HG02973 (cell line): ENCODE results near the gene CISD3.
"Not testable (repeated sequence)": the region's sequence is repeated elsewhere in the genome, so short reads cannot be mapped to it uniquely, and the experiment has no call there.

Experiments
- ATAC-seq: cut with Tn5 transposase; IDR thresholded peaks from one replicate; pipeline ENCODE4 v1.9.1; 2021; ENCODE audit warnings: moderate library complexity; ENCODE audit not compliant: unreplicated experiment

The CISD3 gene

DNA sequence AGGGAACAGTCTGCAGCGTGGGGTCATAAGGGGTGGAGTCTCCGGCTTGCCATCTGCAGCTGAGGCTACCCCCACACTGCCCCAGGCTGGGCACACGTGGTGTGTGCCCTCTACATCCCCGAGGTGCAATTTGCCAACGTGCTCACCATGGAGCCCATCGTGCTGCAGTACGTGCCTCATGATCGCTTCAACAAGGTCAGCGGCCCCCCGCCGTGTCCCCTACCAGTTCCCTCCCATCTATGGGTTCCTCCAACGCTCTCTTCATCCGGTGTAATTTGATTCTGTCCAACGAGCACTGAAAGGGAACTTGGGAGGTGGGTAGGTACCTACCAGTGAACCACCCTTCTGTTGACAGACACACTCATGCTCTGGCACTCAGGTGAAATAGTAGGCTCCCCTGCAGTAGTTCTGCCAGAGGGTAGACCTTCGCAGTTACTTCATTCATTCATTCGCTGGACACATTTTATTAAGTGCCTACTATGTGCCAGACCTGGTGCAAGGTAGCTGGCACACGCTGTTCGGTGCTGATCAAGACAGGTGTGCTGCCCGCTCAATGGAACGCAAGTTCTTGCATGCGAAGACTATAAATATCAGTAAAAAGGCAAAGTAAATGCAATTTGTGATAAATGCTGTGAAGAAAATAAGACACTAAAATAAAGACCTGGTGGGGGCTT, 22.3 kb upstream of the CISD3 start:
- ATAC-seq = no peak

DNA sequence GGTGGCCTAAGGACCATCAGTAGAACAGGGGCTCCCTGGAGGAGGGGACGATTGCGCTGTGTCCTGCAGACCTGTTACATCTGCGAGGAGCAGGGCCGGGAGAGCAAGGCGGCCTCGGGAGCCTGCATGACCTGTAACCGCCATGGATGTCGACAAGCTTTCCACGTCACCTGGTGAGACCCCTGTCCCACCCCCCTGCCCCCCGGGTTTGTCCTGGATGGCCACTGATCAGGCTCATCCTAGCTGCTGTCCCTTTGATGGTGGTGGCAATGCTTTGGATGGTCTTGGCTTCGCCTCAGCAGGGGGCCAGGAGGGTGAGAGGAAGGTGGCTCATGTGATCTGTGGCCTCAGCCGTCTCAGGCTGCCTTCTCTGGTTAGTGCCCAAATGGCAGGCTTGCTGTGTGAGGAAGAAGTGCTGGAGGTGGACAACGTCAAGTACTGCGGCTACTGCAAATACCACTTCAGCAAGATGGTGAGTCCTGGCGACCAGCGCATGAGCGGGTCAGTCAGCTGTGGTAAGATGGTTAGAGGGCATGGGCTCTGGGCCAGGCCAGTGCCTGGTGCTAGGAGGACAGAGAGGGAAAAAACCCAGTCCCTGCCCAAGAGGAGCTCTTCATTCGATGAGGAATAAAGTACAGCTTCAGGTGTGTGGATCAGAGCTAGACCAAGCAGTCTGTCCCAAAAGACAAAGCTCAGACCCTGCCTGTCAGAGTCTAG, 20.9 kb upstream of the CISD3 start:
- no peak for ATAC-seq

DNA sequence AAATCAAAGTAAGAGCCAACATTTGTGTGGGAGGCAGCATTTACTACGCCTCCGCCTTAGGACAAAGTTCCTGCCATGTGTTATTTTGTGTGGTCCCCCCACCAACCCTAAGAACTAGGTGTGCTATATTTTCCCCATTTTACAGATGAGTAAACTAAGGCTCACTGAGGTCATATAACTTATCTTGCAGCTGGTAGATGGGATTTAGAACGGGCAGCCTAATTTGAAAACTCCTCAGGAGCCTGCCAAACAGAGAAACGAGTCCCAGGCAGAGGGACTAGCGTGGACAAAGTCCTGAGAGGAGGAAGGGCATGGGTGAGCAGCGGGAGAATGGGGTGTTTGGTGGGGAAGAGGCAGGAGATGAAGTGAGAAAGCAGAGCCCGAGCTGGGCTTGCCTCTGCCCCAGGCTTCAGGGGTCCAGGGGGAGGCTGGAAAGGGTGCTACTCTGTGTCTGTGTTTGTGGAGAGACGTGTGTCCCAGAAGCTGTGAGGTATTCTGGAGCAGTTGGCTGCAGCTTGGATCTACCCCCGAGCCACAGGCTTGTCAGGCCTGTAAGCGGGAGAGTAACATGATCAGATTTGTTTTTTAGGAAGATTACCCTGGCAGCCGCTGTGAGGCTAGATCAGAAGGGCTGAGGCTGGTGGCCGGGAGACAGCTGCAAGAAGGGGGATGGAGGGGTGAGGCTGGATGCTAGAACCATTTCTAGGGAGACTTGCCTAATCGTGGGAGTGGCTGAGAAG, 20.1 kb upstream of the CISD3 start:
- ATAC-seq = no peak

DNA sequence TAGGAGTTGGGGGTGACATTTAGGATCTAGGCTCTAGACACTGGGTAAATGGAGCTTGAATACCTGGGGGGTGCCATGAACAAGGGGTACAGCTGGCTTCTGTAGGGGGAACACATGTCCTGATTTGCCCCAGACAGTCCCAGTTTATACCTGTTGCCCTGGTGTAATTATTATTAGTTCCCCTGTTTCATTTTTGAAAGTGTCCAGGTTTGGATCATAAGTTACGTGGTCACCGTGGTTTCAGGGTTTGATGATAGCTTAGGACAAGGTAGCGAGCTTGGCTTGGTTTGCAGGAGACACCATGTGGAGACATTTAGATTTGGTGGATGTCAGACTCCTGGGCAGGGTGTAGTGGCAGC, 19.6 kb upstream of the CISD3 start:
- no peak for ATAC-seq

DNA sequence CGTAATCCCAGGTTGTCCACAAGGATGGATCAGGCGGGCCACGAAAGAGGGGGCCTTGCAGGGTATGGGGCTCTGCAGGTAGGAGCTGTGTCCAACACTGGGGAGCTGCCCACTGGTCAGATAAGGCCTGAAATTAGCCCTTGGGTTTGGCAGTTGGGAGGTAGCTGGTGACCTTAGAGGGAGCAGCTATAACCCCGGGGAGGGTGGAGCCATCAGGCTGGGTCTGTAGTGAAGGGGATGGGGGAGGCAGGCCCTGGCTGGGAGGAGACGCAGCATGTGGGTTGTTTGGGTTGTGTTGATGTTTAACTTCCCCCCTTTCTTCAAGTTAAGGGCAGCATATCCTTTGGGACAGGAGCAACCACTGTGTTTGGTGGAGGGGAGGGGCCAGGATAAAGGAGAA, 19.2 kb upstream of the CISD3 start:
- no peak for ATAC-seq

DNA sequence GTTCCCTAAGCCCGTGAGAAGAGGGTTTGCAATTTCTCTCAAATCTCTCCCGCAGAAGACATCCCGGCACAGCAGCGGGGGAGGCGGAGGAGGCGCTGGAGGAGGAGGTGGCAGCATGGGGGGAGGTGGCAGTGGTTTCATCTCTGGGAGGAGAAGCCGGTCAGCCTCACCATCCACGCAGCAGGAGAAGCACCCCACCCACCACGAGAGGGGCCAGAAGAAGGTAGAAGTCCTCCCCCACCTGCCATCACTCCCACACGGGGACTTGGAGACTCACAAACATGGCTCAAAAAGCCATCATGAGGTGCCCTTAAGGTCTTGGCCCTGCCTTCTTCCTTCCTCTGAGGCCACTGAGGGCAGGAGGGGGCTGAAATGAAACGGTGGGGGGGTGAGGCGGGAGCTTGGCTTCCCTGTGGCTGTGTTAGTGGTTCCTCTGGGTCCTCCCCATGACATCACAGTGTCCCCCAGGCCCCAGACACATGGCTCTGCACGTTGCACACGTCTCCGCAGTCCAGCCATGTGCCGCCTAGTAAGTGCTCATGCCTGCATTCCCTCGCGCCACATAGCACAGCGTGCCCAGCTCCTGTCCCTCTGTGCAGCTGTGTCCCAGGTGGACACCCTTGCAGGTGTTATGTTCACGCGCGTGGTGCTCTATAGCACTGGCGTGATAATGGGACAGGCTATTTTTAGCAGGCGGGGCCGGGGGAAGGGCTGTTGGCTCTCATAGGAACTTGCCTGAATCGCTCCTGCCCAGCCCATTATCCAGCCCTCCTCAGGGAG, 18.2 kb upstream of the CISD3 start:
- no peak for ATAC-seq

DNA sequence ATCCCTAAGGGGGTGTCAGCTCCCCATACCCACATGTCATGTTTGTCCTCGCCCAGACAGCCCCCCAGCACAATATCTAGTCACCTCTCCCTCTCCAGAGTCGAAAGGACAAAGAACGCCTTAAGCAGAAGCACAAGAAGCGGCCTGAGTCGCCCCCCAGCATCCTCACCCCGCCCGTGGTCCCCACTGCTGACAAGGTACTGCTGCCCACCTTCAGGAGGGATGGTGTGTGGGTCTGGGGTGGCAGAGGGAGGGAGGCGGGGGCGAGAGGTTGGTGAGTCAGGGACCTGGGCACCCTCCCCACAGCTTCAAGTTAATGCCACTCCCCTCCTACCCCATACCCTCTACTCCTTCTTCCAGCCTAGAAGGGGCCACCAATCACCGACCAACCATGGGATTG, 17.5 kb upstream of the CISD3 start:
- ATAC-seq = no peak

DNA sequence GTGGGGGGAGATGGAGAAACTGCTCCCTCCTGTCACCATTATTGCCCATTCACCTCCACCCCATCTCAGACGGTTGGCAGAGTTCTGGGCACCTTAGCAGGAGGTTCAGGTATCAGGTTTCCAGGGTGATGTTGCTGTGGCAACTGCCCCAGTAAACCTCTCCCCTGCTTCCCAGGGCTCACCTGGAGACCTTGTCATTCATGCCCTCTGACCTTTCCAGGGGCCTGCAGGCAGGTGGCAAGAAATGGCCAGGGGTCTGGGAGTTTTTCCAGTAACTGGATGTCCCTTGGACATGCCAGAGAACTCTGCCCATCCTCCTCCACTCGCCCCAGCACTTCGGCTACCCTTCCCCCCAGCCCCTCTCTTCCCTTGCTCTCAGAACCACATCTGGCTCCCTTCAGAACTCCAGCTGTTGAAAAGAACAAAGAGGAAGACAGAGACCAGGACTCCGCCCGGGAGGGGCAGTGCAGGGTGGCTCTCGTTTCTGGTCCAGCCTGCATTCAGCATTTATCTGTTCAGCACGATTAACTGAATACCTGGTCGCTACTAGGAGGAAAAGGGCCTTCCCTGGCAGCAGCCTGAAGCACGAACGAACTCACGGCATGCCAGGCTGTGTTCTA, 16.6 kb upstream of the CISD3 start:
- no peak for ATAC-seq

DNA sequence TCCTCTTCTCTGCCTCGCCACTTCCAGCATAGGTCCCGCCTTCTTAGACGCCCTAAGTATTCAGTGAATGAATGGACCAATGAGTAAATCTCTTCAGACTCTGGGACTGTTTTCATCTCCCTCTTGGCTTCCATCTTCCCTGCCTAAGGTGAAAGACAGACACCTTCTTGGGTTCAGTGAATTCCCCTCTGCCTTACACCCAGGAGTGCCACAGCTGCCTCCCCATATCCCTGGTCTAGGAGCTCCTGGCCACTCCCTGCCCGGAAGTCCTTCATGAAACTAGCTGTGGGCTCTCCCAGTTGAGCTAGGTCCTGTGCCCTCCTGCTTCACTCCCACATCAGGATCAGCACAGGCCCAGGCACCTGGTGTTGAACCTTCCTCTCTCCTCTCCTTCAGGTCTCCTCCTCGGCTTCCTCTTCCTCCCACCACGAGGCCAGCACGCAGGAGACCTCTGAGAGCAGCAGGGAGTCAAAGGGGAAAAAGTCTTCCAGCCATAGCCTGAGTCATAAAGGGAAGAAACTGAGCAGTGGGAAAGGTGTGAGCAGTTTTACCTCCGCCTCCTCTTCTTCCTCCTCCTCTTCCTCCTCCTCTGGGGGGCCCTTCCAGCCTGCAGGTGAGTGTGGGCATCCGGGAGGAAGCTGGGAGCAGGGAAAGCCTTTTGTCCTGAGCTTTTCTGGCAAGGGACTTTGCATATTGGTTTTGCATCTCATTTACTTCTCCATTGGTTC, 14.8 kb upstream of the CISD3 start:
- ATAC-seq = no peak

DNA sequence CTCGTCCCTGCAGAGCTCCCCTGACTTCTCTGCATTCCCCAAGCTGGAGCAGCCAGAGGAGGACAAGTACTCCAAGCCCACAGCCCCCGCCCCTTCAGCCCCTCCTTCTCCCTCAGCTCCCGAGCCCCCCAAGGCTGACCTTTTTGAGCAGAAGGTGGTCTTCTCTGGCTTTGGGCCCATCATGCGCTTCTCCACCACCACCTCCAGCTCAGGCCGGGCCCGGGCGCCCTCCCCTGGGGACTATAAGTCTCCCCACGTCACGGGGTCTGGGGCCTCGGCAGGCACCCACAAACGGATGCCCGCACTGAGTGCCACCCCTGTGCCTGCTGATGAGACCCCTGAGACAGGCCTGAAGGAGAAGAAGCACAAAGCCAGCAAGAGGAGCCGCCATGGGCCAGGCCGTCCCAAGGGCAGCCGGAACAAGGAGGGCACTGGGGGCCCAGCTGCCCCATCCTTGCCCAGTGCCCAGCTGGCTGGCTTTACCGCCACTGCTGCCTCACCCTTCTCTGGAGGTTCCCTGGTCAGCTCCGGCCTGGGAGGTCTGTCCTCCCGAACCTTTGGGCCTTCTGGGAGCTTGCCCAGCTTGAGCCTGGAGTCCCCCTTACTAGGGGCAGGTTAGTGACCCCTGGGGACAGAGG, 13.7 kb upstream of the CISD3 start:
- no peak for ATAC-seq

DNA sequence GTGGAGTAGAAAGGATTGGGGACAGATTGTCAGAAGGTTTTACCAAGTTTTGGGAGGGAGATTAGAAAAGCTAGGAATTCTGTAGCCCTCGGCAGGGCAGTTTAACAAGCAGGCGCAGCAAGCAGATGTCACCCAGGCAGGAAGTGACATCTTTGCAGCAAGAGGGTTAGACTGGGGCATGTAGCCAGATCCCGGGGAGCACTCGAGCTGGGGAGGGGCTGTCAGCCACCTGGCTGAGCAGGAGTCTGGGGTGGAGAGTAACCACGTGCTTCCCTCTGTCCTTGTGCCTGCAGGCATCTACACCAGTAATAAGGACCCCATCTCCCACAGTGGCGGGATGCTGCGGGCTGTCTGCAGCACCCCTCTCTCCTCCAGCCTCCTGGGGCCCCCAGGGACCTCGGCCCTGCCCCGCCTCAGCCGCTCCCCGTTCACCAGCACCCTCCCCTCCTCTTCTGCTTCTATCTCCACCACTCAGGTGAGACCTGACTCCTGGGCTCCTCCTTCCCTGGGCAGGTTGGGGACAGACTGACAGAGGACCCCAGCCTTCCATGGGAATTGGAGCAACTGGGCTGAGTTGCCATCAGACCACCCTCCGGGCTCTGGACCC, 12.9 kb upstream of the CISD3 start:
- no peak for ATAC-seq

DNA sequence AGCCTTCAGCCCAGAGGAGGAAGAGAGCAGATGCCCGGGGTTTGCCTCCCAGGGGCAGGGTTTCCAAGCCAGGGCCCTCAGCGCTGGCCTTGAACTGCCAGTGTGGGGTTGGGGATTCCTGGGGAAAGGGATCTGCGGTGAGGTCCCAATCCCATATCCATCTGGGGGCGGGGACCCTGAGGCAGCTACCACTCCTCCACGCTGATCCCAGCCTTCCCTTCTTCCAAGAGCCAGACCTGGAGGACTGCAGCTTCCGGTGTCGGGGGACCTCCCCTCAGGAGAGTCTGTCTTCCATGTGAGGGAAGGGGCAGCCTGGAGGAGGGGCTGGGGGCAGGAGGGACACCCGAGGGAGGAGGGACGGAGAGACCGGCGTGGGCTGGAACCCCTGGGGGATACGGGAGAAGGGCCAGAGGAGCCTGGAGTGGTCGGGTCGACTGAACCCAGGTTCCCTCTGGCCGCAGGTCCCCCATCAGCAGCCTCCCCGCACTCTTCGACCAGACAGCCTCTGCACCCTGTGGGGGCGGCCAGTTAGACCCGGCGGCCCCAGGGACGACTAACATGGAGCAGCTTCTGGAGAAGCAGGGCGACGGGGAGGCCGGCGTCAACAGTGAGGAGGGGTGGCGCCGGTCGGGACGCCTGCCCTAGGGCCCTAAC, 10.7 kb upstream of the CISD3 start:
- ATAC-seq = no peak

DNA sequence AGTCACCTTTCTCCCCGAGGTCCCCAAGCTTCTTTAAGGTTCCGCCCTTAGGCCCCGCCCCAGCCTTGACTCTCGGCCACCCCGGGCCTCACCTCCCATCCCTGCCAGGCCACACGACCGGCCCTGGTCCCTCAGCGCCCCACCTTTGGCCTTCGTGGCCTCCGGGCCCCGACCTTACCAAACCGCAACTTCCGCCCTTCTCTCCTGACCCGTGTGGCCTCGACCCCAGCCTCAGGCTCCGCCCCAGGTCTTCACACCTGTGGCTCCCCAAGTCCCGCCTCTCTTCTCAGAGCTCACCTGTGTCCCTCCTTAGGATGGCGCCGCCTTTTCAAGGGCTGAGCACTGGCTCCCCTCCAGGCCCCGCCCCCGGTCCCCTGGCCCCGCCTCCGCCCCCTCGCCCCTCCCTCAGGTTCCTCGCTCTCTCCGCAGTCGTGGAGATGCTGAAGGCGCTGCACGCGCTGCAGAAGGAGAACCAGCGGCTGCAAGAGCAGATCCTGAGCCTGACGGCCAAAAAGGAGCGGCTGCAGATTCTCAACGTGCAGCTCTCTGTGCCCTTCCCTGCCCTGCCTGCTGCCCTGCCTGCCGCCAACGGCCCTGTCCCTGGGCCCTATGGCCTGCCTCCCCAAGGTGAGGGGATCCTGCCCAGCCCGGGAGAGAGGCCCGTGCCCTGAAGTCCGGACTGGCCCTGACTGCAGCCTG, 10.0 kb upstream of the CISD3 start:
- no peak for ATAC-seq

DNA sequence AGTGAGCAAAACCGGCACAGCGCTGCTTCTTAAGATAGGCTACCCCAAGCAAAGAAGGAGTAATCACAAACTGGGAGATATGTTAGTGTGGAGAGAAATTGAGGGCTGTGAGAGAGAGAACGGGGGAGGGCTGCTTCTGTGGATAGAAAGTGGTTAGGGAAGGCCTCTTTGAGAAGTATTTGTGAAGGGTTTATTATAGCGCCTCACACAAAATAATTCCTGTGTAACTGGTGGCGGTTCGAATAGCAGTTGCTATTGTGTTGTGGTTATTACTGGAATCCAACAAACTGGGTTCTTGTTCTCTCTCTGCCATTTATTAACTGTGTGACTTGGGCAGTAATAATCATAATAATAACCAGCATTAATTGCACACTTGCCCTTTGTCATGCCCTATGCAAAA, 9.2 kb upstream of the CISD3 start:
- ATAC-seq = no peak

DNA sequence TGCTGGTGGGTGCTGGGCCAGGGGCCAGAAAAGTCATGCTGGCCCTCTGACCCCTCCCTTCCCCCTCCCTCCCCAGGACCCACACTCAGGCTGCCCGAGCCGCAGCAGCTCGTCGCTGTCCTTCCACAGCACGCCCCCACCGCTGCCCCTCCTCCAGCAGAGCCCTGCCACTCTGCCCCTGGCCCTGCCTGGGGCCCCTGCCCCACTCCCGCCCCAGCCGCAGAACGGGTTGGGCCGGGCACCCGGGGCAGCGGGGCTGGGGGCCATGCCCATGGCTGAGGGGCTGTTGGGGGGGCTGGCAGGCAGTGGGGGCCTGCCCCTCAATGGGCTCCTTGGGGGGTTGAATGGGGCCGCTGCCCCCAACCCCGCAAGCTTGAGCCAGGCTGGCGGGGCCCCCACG, 8.3 kb upstream of the CISD3 start:
- no peak for ATAC-seq

DNA sequence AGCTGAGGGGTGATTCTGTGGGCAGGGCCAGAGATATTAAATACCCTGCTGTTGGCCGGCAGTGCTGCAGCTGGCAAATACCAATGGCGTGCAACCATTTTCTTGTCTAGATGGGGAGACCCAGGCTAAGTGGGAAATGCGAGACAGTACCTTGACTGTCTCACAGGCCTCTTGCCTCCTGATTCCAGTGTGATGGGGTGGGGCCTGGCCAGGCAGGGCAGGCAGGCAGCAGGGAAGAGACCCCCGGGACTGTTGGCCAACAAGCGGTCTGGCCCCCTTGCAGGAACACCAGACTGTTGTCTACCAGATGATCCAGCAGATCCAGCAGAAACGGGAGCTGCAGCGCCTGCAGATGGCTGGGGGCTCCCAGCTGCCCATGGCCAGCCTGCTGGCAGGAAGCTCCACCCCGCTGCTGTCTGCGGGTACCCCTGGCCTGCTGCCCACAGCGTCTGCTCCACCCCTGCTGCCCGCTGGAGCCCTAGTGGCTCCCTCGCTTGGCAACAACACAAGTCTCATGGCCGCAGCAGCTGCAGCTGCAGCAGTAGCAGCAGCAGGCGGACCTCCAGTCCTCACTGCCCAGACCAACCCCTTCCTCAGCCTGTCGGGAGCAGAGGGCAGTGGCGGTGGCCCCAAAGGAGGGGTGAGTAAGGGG, 5.7 kb upstream of the CISD3 start:
- no peak for ATAC-seq

DNA sequence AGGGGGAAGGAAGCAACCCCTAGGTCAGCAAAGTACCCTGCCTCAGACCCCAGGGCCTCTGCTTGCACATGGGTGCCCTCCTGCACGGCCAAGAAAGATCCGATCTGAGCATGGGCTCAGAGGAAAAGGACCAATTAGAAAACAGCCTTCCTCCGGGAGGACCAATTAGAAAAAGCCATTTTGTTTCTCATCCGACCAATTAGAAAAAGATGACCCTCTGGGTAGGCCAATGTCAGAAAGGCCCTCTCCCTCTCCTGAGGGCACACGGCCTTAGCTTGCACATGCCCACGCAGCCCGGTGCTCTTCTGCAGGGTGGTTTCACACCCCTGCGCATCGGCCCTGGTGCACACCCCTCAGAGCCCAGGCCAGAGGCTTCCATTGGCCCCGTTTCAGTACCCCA, 5.1 kb upstream of the CISD3 start:
- no peak for ATAC-seq

DNA sequence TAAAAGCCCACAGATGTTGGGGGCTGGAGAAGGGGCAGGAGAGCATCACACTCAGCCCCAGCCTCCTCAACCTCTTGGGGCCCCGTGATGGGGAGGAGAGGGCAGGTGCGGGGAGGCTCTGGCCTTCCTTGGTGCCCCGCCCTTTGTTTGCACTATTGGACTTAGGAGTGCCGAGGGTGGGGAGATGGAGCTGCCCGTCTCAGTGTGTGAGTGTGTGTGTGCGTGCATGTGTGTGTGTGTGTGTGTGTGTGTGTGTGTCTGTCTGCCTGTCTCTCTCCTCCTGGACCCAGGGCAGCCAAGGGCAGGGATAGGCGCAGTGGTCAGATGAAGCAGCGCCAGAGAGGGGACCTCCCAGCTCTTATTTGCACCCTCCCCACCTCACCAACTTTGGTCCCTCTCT, 4.0 kb upstream of the CISD3 start:
- not testable (repeated sequence) for ATAC-seq
